ENCODE data around the gene ATG9B.

DNA sequence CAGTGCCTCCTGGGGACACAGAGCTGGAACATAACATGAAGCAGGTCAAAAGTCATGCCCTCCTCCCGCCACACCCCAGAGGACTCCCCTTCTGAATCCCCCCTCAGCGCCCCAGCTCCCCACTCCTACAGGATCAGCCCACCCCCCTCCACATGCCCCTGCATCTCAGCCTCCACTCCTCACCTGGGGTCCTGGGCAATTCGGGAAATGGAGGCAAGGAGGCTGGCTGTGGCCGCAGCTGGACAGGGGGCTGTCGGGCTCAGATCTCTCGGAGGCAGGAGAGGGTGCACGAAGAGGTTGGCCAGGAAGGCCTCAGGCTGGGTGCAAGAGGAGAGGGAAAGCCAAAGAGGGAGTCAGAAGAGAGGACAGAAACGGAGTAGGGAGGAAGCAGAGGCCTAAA lies 7.8 kb downstream of the ATG9B start:
- TF ChIP-seq, protein P1, sequence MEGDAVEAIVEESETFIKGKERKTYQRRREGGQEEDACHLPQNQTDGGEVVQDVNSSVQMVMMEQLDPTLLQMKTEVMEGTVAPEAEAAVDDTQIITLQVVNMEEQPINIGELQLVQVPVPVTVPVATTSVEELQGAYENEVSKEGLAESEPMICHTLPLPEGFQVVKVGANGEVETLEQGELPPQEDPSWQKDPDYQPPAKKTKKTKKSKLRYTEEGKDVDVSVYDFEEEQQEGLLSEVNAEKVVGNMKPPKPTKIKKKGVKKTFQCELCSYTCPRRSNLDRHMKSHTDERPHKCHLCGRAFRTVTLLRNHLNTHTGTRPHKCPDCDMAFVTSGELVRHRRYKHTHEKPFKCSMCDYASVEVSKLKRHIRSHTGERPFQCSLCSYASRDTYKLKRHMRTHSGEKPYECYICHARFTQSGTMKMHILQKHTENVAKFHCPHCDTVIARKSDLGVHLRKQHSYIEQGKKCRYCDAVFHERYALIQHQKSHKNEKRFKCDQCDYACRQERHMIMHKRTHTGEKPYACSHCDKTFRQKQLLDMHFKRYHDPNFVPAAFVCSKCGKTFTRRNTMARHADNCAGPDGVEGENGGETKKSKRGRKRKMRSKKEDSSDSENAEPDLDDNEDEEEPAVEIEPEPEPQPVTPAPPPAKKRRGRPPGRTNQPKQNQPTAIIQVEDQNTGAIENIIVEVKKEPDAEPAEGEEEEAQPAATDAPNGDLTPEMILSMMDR (IDR thresholded peaks at IDR 0.05): no peak
- TF ChIP-seq POLR2A (IDR thresholded peaks at IDR 0.05; ENCODE audit: low read depth) (no peak), EP300 (IDR thresholded peaks at IDR 0.05) (no peak)

Measured in esophagus muscularis mucosa (tissue), 4 donors.